NCI-H82 (cell line): ENCODE measurements around the gene XPNPEP2.

Experiments used
- DNase-seq: peaks from one replicate; lab custom pipeline; 2025; lab: John Stamatoyannopoulos, UW

Gene XPNPEP2

GRCh38 chrX:129754056-129755024 lies 15.6 kb downstream of the XPNPEP2 start:
- DNase-seq, result no peak

GRCh38 chrX:129755779-129756650 lies 17.2 kb downstream of the XPNPEP2 start:
- DNase-seq, result peak; percentile 33

GRCh38 chrX:129759576-129760061 lies 20.8 kb downstream of the XPNPEP2 start:
- DNase-seq, result no peak

DNA sequence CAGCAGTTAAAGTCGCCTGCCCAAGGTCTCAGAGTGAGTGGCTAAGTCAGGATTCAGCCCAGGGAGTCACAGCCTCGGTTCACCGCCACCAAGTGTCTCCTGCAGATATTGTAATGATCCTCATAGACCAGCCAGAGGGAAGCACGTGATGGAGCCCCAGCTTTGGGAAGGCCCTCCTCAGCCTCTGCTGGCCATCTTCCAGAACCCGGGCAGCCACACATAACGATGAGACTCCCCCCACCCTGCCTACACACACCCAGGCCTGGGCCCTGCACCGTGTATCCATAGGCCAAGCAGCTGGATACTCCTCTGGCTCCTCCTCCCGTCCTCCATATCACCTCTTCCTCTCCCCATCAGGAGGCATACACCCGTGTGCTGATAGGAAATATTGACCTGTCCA lies 21.4 kb downstream of the XPNPEP2 start:
- DNase-seq, result no peak

GRCh38 chrX:129760981-129761380 lies 22.2 kb downstream of the XPNPEP2 start:
- no peak for DNase-seq

DNA sequence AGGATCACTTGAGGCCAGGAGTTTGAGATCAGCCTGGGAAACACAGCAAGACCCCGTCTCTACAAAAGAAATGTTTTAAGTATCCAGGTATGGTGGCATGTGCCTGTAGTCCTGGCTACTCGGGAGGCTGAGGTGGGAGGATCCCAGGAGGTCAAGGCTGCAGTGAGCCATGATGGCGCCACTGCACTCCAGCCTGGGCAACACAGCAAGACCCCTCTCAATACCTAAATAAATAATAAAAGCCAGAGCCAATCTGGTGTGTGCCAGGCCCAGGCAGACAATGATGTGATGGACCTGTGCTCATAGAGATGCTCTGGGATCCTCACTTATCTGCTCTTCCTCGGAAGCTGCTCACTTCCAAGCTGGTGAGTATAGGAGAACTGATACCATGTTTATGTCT lies 22.8 kb downstream of the XPNPEP2 start:
- DNase-seq, result no peak

DNA sequence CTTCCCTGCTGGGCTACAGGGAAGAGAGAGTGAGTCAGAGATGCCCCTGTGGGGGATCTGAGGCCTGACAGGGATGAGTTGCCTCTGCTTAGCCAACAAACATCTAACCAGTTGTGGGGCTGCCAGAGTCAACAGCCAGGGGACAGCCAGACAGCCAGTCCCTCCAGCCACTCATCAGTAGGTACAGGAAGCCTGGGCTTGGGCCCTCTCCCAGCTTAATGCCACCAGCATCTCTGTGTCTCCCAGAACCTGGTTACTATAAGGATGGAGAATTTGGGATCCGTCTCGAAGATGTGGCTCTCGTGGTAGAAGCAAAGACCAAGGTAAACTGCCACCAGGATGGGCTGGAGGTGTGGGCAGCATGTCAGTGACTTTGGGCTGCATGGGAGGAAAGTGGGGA lies 23.7 kb downstream of the XPNPEP2 start:
- no peak for DNase-seq

DNA sequence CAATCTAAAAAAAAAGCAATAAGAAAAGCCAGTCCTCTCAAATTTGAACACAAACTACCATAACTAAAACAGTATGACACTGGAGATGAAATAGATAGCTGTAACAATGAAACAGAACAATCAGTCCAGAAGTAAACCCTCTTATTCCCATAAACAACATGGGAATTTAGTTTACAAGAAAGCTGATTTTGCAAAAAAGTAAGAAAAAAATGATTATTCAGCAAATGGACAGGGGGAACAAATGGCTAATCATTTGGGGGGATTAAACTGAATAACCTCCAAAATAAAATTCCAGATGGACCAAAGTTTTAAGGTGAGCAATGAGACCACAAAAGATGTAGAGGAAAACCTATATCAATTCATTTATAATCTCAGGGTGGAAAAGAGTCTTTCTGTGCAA lies 24.9 kb downstream of the XPNPEP2 start:
- no peak for DNase-seq

GRCh38 chrX:129768186-129768585 lies 29.4 kb downstream of the XPNPEP2 start:
- no peak for DNase-seq

- no peak for DNase-seq
Observed at GRCh38 chrX:129768586-129769466, 30.0 kb downstream of the XPNPEP2 start.

DNA sequence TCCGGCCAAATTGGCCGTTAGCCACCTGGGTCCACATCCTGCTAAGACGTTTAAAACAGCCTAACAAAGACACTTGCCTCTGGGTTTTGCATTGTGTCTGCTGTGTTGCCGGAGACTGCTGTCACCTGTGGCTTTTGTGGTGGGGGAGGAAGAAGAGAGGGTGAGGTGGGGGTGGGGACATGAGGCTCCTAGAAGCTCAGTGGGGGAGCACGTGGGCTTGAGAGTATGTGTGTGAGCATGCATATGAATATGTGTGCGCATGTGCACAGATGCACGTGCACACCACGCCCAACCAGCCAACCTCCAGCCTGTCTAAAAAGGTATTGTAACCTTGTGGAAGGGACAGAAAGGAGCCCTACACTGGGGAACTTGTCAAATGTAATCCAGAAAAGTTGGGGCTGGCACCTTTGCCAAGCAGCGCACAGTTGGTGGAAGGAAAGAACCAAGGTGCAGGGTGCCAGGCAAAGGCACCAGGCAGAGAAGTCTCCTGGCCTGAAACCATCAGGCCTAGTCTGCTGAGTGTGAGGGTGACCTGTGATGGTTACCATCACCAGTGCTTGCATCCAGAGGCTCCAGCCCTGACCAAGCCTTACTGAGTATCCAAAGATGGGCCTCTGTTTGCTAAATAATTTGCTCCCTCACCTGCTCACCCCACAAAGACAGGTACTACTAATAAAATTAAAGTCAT lies 30.8 kb downstream of the XPNPEP2 start:
- DNase-seq, result no peak

DNA sequence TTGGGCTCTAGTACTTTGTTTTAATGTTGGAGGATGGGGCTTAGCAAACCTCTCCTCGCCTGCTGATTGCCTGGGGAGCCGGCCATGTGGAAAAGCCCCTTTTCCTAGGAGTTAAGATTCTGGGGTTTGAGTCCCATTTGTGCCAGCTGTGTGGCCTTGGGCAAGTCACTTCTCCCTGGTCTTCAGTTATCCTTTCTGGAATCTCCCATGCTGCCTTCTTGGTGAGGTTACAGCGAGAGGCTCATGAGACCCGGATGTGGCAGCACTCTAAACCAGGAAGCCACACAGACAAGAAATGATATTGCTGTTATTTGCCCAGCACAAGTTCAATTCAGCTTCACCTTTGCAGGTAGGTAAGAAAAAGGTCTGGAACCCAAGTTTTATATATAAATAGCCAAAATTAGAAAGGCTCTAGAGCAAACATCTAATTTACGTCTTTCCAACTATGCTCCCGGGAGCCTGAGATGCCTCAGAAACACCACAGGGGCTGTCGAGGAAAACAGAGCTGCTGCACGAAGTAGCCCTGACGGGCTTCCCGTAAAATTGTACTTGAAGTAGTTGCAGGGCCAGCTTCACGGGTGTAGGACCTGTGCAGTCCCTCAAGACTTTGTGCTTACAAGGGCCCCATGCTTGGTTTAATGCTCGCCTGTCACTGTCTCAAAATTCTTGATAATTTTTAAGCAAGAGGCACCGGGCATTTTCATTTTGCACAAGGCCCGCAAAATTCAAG lies 32.7 kb downstream of the XPNPEP2 start:
- DNase-seq, result no peak

- DNase-seq, result no peak
Observed at GRCh38 chrX:129772796-129773431, 34.1 kb downstream of the XPNPEP2 start.

DNA sequence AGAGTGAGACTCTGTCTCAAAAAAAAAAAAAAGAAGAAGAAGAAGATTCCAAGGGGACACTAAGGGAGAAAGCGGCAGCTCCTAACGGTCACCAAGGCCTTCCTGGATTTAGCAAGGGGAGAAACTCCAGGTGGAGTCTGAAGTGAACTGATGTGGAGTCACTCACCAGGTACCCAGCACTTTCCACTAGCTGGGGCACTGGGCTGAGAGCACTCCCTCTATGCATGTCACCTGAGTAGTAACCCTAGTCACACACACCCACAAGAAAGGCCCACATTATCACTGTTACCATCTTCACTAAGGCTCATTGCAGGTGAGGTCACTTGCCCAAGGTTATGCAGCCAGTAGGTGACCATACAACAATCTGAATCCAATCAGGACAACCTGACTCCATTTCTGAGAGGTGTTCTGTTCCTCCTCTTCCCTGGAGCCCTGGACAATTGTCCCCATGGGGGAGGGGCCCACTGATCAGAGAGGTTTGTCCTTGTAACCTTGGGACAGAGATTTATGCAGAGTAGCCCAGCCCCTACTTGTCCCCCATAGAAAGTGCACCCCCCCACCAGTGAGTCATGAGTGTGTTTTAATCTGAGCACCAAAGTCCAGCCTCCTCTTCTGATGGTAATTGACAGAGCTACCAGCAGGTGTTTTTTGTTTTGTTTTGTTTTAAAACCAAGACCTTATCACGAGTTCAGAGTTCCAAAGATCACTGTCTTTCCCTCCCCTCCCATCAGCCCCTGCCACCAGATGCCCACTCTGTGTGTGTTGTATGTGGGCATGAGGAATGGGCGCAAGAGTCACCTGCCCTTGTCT lies 35.1 kb downstream of the XPNPEP2 start:
- no peak for DNase-seq

- no peak for DNase-seq
Observed at GRCh38 chrX:129777218-129778030, 38.6 kb downstream of the XPNPEP2 start.

- no peak for DNase-seq
Observed at GRCh38 chrX:129779086-129779672, 40.4 kb downstream of the XPNPEP2 start.

- DNase-seq, result no peak
Observed at GRCh38 chrX:129779747-129780146, 41.0 kb downstream of the XPNPEP2 start, which contains the start of gene SASH3. SASH3 (plus strand) TSS chrX:129779949; CDS start chrX:129780098, 149 bp downstream.
